Tibial nerve (tissue), 4 donors: ENCODE results near the gene EMID1. TPM values are rescaled to one million over a fixed set of nuclear protein-coding genes. Genes with fewer than 3 reads are reported as not detected.

ENCODE experiments used
- DNase-seq, 2 donors: peaks; one replicate each; pipeline ENCODE4 v3.0.0-alpha.2; 2019; ENCODE audit warnings: low spot score in 2 of 2
- H3K27ac ChIP-seq, 4 donors: fragments of 200-600 bp; sonication (generic) in 3 of 4; one replicate each; pipeline ENCODE4 v1.5.1; 2017 to 2019; ENCODE audit warnings: mild to moderate bottlenecking in 1 of 4
- H3K27me3 ChIP-seq, 2 donors: fragments of 200-600 bp; sonication (generic) in 1 of 2; one replicate each; pipeline versions ENCODE4 v1.5.1 to v1.6.0; 2017 to 2019
- H3K36me3 ChIP-seq, 3 donors: fragments of 200-600 bp; sonication (generic); one replicate each; pipeline ENCODE4 v1.5.1; 2018 to 2019
- H3K4me1 ChIP-seq, 4 donors: fragments of 200-600 bp; sonication (generic) in 3 of 4; one replicate each; pipeline ENCODE4 v1.5.1; 2017 to 2019
- H3K4me3 ChIP-seq, 4 donors: fragments of 200-600 bp; sonication (generic) in 3 of 4; one replicate each; pipeline ENCODE4 v1.5.1; 2017 to 2019; ENCODE audit warnings: mild to moderate bottlenecking in 1 of 4, moderate library complexity in 1 of 4
- H3K9me3 ChIP-seq, 4 donors: fragments of 200-600 bp; sonication (generic) in 3 of 4; one replicate each; pipeline ENCODE4 v1.5.1; 2017 to 2019
- CTCF ChIP-seq, 5 experiments: fragments of 200-600 bp in 3 of 5; fragments of 450-650 bp in 2 of 5; sonication (generic) in 3 of 5; IDR thresholded peaks; one replicate each; pipeline ENCODE4 v1.5.1; 2016 to 2019; ENCODE audit warnings: antibody characterized with exemption in 5 of 5, mild to moderate bottlenecking in 3 of 5, moderate library complexity in 2 of 5
- EP300 ChIP-seq, 2 donors: sonication (generic); formaldehyde crosslinking; IDR thresholded peaks; one replicate each; pipeline ENCODE4 v1.6.1; 2017; ENCODE audit warnings: antibody characterized with exemption in 2 of 2, mild to moderate bottlenecking in 1 of 2
- POLR2A ChIP-seq, 2 donors: fragments of 450-650 bp; IDR thresholded peaks; one replicate each; pipeline ENCODE4 v1.6.1; 2017; ENCODE audit warnings: antibody characterized with exemption in 2 of 2, mild to moderate bottlenecking in 2 of 2, moderate library complexity in 2 of 2
- WGBS, 2 donors: methylation state at CpG; one replicate each; pipeline ENCODE4 v1.1.5; 2018; 5-methylcytosine and 5-hydroxymethylcytosine counted together
- total RNA-seq, 4 donors: library from RNA; depleted of rRNA; stranded (reverse); fragments of >200 nt; gene quantifications; one replicate each; pipeline ENCODE4 v1.1.0, GENCODE V29; 2016

Gene EMID1
- total RNA-seq, 4 donors from 2014 or later: 1.0 to 9.9 (median 3.0) TPM

- Histone ChIP-seq H3K4me1 (peaks cover 0 to 19% (median 10%) of the 10 kb centered on the region in 4 donors), H3K27me3 (no peaks in the 10 kb centered on the region), H3K4me3 (no peak overlapping the region), H3K36me3 (peaks cover 3 to 65% (median 43%) of the 10 kb centered on the region in 3 donors), H3K27ac (no peak overlapping the region), H3K9me3 (no peaks in the 10 kb centered on the region)
- DNase-seq: no peak
- 56 to 58% methylated on average over 4 of the region's 4 CpGs for WGBS, 2 donors
- TF ChIP-seq EP300 (IDR thresholded peaks at IDR 0.05) (no peak), CTCF (IDR thresholded peaks at IDR 0.05) (no peak), POLR2A (IDR thresholded peaks at IDR 0.05) (no peak)
Observed at GRCh38 chr22:29300467-29300806, 94.7 kb downstream of the EMID1 start.

- Histone ChIP-seq H3K27me3 (no peaks in the 10 kb centered on the region), H3K9me3 (no peaks in the 10 kb centered on the region), H3K4me3 (no peak overlapping the region), H3K27ac (no peak overlapping the region), H3K4me1 (peaks cover 0 to 23% (median 10%) of the 10 kb centered on the region in 4 donors), H3K36me3 (peaks cover 3 to 59% (median 37%) of the 10 kb centered on the region in 3 donors)
- WGBS, 2 donors: 66 to 70% methylated on average over 10 of the region's 10 CpGs
- no peak for DNase-seq
- TF ChIP-seq CTCF (IDR thresholded peaks at IDR 0.05): no peak
- TF ChIP-seq POLR2A (IDR thresholded peaks at IDR 0.05): no peak
- TF ChIP-seq EP300 (IDR thresholded peaks at IDR 0.05): no peak
Observed at GRCh38 chr22:29300807-29301601, 95.3 kb downstream of the EMID1 start.

- peaks cover 3 to 50% (median 29%) of the 10 kb centered on the region in 3 donors for H3K36me3 ChIP-seq
- WGBS, 2 donors: 87 to 90% methylated on average over 17 of the region's 17 CpGs
- H3K27ac ChIP-seq: peak overlapping the region in 3 of 4 donors; percentile 13 to 67 (median 45)
- H3K4me1 ChIP-seq: peaks cover 0 to 23% (median 13%) of the 10 kb centered on the region in 4 donors
- TF ChIP-seq CTCF (IDR thresholded peaks at IDR 0.05): no peak
- TF ChIP-seq POLR2A (IDR thresholded peaks at IDR 0.05): no peak
- no peak for TF ChIP-seq EP300 (IDR thresholded peaks at IDR 0.05)
- H3K27me3 ChIP-seq: no peaks in the 10 kb centered on the region
- no peak for DNase-seq
- no peaks in the 10 kb centered on the region for H3K9me3 ChIP-seq
- H3K4me3 ChIP-seq: no peak overlapping the region
Observed at GRCh38 chr22:29301716-29302401, 96.2 kb downstream of the EMID1 start.

GRCh38 chr22:29302402-29302680 is 96.6 kb downstream of the EMID1 start:
- peaks cover 0 to 46% (median 24%) of the 10 kb centered on the region in 3 donors for H3K36me3 ChIP-seq
- H3K27ac ChIP-seq: peak overlapping the region in 3 of 4 donors; percentile 13 to 67 (median 45)
- H3K27me3 ChIP-seq: no peaks in the 10 kb centered on the region
- TF ChIP-seq EP300 (IDR thresholded peaks at IDR 0.05): no peak
- no peak for TF ChIP-seq CTCF (IDR thresholded peaks at IDR 0.05)
- TF ChIP-seq POLR2A (IDR thresholded peaks at IDR 0.05): no peak
- no peak overlapping the region for H3K4me3 ChIP-seq
- H3K4me1 ChIP-seq: peaks cover 0 to 26% (median 16%) of the 10 kb centered on the region in 4 donors
- no peak for DNase-seq
- WGBS, 2 donors: 61 to 64% methylated on average over 2 of the region's 2 CpGs
- no peaks in the 10 kb centered on the region for H3K9me3 ChIP-seq
